SK-N-SH treated with all-trans-retinoic acid at 6 μM for 48 hours (cell line): Measurements from ENCODE around the gene TBX18.

ENCODE experiments used
- ARNTL ChIP-seq: fragments of 450-650 bp; formaldehyde crosslinking; IDR thresholded peaks from 2 replicates; pipeline ENCODE4 v1.5.0; 2020; ENCODE audit warnings: low read depth, mild to moderate bottlenecking, moderate library complexity, borderline replicate concordance
- ESRRG ChIP-seq: fragments of 250-450 bp; sonication (Bioruptor Pico); IDR thresholded peaks from 2 replicates; pipeline ENCODE4 v1.6.1; 2021; ENCODE audit warnings: mild to moderate bottlenecking
- GLIS3 ChIP-seq: fragments of 250-450 bp; sonication (Bioruptor Pico); IDR thresholded peaks from 2 replicates; pipeline ENCODE4 v1.5.0; 2020; ENCODE audit warnings: mild to moderate bottlenecking, moderate library complexity
- POU6F1 ChIP-seq: fragments of 250-450 bp; sonication (Bioruptor Pico); IDR thresholded peaks from 2 replicates; pipeline ENCODE4 v1.8.0; 2021; ENCODE audit warnings: low read depth, mild to moderate bottlenecking, moderate library complexity, borderline replicate concordance
- RARB ChIP-seq: fragments of 250-450 bp; sonication (Bioruptor Pico); IDR thresholded peaks from 2 replicates; pipeline ENCODE4 v1.8.0; 2021; ENCODE audit warnings: mild to moderate bottlenecking, moderate library complexity
- TCF4 ChIP-seq: fragments of 250-450 bp; sonication (Bioruptor Pico); IDR thresholded peaks from 2 replicates; pipeline ENCODE4 v1.8.0; 2021; ENCODE audit warnings: mild to moderate bottlenecking, moderate library complexity, borderline replicate concordance
- ZFP3 ChIP-seq: fragments of 250-450 bp; sonication (Bioruptor Pico); IDR thresholded peaks from 2 replicates; pipeline ENCODE4 v1.5.0; 2020; ENCODE audit warnings: mild to moderate bottlenecking, moderate library complexity
- ZFP30 ChIP-seq: fragments of 450-650 bp; formaldehyde crosslinking; IDR thresholded peaks from 2 replicates; pipeline ENCODE4 v1.5.0; 2022; ENCODE audit warnings: mild to moderate bottlenecking, moderate library complexity
- ZNF565 ChIP-seq: fragments of 450-650 bp; formaldehyde crosslinking; conservative IDR thresholded peaks from 2 replicates; pipeline ENCODE4 v1.5.0; 2020; ENCODE audit warnings: low read depth, mild to moderate bottlenecking, moderate library complexity
- ZNF8 ChIP-seq: fragments of 450-650 bp; formaldehyde crosslinking; IDR thresholded peaks from 2 replicates; pipeline ENCODE4 v1.5.0; 2020; ENCODE audit warnings: mild to moderate bottlenecking, moderate library complexity

GRCh38 chr6:84728602-84729001 is 35.8 kb downstream of the TBX18 start:
- TF ChIP-seq ARNTL = no peak
- no peak for TF ChIP-seq TCF4 (CRISPR knock-in tag)
- no peak for TF ChIP-seq ESRRG (CRISPR knock-in tag)
- TF ChIP-seq RARB (CRISPR knock-in tag) = no peak
- TF ChIP-seq GLIS3 (CRISPR knock-in tag) = no peak
- TF ChIP-seq ZNF8 (CRISPR knock-in tag) = no peak
- no peak for TF ChIP-seq POU6F1
- TF ChIP-seq ZNF565 (CRISPR knock-in tag) = no peak
- no peak for TF ChIP-seq ZFP3
- no peak for TF ChIP-seq ZFP30 (CRISPR knock-in tag)
